GM19238 (cell line): ENCODE measurements around the gene MBNL2.

Experiments
- DNase-seq: peaks from one replicate; pipeline ENCODE4 v3.0.0; 2011; ENCODE audit warnings: low spot score; ENCODE audit not compliant: insufficient read length

Gene MBNL2

DNA sequence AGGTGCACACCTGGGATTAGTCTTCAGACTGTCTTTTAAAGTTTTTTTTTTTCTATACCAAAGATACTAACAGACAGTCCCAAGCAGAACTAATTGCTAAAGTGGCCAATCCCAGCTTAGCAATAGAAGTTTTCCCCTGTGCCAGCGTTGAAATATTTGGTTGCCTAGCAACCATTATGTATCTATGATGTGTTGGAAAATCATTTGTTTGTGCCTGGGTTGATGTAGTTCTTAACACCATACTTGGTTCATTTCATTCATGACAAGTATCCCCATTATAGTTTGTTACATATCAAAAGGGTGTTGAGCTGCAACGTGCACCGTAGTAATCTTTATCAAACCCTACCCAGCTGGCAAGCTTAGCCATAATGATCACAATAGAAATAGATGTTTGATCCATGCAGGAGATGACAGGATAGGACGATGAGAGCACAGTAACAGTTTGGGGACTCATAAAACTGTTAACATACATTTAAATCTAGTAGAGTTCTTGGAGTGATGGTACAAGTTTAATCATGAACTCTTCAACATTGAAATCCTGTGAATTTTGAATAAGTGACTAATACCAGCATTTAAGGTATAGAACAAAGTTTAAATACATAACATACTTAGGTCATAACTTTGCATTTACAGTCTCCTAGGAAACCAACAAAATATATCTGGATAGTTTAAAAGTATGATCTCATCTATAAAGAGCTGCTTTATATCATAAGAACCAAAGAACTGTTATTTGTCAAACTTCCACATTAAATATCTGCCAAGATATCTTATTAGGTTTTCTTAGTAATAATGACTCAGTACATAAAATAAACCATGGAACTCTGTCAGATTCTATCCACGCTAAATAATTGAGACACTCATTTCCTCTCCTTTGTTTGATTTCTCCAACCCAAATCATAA lies 73.4 kb downstream of the MBNL2 start:
- DNase-seq = no peak

DNA sequence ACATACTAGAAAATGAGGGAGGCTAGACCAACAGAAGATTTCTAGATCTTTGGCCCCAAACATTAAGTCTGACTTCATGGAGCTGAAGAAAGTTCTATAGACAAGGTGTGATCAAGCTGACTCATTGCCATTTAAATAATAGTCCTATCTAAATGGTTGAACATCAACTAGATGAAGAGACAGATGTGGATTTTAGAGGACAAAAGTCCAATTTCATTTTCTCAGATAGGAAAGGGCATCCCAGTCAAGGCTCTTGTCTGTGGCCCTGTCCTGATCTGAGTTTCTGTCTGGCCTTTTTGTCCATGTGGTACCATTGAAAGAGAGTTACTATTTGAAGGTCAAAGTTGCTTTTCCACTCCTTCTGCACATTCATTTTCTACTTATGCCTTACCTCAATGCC lies 74.6 kb downstream of the MBNL2 start:
- DNase-seq = no peak

DNA sequence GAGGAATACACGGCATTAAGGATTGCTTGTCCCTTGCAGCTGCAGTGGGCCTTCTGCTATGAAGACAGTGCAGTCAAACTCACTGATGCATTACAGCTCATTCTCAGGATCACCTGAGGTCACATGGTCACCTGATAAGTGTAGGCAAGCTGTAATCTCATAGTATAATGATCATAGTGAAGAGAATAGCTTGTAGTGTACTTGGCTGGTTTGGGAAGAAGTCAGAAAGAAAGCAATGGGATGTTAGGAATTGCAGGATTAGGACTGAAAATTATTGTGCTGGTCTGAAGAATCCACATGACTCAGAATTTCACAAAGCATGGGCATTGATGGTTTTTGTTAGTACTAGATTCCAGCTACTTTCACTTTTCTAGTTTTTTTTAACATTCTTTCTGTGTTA lies 76.7 kb downstream of the MBNL2 start:
- no peak for DNase-seq

GRCh38 chr13:97300871-97301270 lies 78.7 kb downstream of the MBNL2 start:
- no peak for DNase-seq

DNA sequence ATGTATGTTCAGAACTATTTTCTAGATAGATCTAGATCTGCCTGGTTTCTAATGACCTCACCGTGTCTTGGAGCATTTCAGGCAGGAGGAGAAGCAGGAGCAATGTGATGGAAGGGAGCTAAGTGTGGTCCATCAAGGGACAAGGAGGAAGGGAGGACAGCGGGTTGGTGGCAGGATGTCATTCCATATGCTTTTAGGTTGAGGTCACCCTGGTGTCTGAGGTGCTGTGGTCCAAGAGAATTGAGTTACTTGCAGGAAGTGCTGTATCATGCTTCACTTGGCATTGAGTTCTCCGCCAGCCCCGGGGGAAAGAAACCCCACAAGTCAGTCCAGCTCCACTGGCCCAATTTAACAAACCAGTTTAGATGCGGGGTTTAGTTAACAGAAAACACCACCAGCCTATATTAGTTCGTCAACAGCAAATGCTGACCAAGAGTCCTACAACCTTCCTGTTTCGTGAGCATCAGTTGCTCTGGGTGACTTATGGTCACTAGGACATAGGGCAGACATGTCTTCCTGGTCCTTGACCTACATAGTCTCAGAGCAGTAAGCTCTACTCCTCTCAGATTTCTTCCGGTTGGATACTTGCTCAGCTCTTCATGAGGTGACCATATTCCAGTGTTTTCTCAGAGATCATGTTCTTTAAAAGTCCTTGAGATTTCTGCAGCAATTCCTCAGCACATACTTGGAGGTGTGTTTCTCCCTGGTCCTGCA lies 79.4 kb downstream of the MBNL2 start:
- DNase-seq = no peak

- DNase-seq = no peak
Observed at GRCh38 chr13:97302611-97303010, 80.5 kb downstream of the MBNL2 start.

DNA sequence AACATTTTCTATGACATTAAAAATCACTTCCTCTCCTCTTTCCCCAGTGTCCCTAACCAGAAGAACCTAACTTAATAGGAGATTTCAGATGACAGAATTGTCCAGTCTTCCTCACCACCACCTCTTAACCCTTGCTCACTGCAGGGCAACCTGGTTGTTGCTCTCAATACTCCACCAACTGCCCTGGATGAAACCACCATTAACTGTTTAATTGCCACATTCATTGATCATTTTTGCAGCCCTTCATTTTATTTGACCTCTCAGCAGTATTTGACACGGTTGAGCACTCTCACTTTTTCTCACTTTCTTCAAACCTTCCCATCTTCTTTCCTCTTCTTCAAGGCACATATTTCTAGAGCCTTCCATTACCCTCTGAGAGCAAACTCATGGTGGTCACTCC lies 84.0 kb downstream of the MBNL2 start:
- no peak for DNase-seq

GRCh38 chr13:97306645-97307044 lies 84.5 kb downstream of the MBNL2 start:
- DNase-seq = no peak

- no peak for DNase-seq
Observed at GRCh38 chr13:97307118-97307881, 85.2 kb downstream of the MBNL2 start.

DNA sequence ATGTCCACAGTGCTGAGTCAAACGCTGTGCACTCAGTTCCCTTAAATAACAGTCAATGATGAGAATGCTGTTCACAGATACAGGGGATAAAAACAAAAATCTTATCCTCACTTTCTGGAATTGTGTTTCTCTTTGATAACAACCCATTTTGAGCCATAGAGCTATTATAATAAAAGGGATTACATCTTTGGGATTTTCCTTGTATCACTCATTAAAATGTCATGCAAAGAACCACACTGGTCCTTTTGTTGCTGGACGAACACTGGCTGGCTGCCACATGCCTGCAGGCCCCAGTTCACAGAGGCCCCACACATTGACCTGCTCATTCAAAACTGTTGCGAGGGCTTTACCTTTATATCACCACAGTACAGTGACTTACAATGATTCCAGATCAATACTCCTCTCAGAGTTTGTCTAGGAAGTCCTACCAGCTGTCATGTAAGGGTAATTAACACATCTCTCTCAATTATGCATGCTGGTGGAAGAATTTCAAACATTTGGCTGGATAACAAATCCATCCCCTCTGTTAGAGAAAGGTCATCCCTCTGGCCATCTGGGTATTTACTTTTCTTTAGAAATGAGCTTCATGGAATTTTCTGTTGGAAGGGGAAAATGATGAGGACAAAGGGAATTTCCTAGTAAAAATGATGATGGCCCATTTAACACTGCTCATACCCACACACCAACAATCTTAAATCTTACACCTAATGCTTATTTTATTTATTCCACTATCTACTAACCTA lies 85.9 kb downstream of the MBNL2 start:
- no peak for DNase-seq

DNA sequence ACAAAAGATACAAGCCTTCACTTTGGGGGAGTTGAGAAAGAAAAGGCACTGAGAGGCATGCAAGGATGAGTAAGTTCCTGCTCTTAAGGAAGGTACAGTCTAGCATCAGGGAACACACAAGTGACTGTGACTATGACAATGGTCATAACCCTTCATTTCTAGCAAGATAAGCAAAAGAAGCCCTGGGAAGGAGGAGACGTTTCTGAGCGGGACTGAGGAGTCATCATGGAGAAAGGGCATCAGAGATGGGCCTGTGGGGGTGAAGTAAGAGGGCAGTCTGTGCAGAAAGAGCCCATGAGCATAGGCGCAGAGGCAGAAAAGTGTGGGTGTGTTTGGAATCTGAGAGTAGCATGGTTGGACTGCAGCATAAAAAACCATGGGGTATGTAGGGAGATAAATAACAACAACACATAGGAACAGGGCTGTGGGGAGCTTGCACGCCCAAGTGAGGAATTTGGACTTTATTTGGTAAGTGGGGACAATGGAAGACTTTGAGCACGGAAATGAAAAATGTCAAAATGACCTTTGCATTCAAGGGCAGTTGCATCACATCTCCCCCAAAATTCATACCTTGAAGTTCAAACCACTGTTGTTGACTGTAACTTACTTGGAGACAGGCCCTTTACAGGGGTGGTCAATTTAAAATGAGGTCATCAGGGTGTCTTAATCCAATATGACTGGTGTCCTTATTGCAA lies 86.7 kb downstream of the MBNL2 start:
- no peak for DNase-seq

DNA sequence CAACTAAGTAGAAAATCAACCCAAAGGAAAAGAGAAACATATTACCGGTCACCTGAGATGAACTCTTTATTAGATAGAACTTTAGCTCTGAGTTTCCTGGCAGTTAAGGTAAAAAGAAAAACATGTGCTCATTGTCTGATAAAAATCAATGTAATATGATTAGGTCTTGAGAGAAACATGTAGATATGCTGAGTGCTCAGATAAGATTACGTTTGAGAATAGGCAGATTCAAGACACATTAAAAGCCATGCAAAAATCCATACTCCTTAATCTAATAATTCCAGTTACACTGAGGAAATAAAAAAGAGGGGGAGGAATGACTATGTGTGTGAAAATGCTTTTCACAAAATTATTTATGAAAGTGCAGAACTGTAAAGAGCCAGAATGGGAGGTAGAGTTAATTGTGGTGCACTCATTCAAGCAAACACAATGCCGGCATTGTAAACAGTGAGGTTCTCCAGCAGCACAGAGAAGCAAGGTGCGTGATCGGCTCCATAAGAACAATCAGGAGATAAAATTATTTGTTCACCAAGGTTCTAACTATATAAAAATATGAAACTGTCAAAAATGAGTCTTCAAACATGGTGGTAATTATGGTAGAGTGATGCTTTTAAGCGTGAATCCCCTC lies 88.8 kb downstream of the MBNL2 start:
- no peak for DNase-seq

DNA sequence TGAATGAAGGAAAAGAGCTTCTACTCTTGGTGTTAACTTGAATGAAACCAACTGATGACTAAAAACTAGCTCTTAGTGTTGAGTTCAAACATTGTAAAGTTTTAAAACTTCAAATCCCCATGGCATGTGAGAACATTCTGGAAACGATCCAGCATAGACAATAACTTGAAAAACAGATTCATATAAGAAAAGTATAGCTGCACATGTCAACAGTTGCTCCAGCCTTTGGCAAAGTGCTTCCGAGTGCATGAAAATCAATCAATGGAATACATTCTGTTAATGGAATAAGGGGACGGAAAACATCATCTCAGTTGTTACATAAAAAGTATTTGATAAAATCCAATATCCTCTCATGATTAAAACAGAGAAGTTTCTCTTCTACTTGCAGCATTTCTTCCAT lies 89.8 kb downstream of the MBNL2 start:
- no peak for DNase-seq

DNA sequence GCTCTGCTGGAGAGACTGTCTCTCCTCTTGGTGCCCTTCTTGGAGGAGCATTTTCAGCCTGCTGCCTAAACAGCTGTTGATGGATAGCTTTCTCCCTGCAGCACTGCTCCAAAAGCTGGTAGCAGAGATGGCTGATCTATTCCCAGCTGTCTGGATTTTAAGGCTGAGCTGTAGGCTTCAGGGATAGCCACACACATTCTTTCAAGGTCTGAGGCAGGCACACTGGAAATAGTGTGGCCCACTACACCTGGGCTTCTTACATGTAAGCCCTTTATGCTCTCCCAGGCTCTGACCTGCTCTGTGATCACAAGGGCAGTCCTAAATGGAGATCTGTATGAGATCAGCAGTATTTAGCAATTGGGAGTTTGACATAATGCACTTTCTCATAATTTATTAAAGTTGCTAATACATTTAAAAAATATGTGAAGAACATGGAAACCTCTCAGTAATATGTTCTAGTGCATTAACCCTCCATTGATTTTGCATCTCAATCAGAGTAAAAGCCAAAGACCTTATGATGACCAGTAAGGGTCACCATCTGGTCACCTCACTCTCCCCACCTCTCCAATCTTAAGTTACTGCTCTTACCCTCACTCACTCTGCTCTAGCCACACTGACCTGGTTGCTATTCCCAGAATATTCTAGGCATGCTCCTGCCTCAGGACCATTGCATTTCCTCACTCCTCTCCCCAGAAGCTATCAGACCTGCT lies 91.6 kb downstream of the MBNL2 start:
- DNase-seq = no peak

- DNase-seq = no peak
Observed at GRCh38 chr13:97316390-97316789, 94.3 kb downstream of the MBNL2 start.

- DNase-seq = no peak
Observed at GRCh38 chr13:97317933-97318332, 95.8 kb downstream of the MBNL2 start.

DNA sequence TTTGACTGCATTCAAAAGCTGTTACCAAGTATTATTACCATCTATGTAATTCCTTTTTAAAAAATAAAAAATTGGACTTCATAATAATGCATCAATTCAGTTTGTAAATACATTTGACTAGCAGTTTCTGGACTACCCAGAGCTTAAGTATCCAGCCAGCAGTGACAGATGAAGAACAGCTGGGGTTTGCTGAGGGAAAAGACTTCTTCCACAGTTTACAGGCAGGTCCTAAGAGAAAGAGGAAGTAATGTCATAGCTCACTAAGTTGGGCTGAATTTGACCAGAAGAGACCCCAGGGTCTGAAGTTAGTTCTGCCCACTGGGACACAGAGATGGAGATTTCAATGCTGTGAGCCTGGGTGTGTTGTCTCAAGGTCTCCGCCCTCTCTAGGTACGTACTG lies 96.4 kb downstream of the MBNL2 start:
- no peak for DNase-seq

GRCh38 chr13:97319113-97319720 lies 97.1 kb downstream of the MBNL2 start:
- DNase-seq = no peak

GRCh38 chr13:97321101-97321500 lies 99.0 kb downstream of the MBNL2 start:
- DNase-seq = no peak
